SK-N-SH (cell line): ENCODE results near the gene SEMA3G. TPM values are rescaled to one million over a fixed set of nuclear protein-coding genes. Genes with fewer than 3 reads are reported as not detected.

ENCODE experiments used
- CTCF ChIA-PET: fragments of 300-600, 350-600 bp; formaldehyde crosslinking; extraction: SDS; loops from one replicate; lab custom pipeline; 2021; lab: Yijun Ruan, JAX
- POLR2A ChIA-PET: fragments of 350-600 bp; sonication (Branson Sonifier 250); formaldehyde crosslinking; extraction: SDS; loops from one replicate; lab custom pipeline; 2020; ENCODE audit warnings: antibody characterized with exemption, inconsistent platforms; lab: Yijun Ruan, JAX
- DNase-seq: peaks from one replicate; pipeline ENCODE4 v3.0.0; 2012
- H2AFZ ChIP-seq: fragments of 200-600 bp; sonication (generic); 2 replicates; pipeline ENCODE4 v1.8.1; 2016; ENCODE audit warnings: antibody characterized with exemption, mild to moderate bottlenecking, low read depth
- H3F3A ChIP-seq: fragments of 200-600 bp; sonication (generic); replicated peaks from 2 replicates; pipeline ENCODE3; 2016; ENCODE audit warnings: antibody characterized with exemption, mild to moderate bottlenecking; ENCODE audit not compliant: insufficient read depth
- H3K27ac ChIP-seq, 2 experiments: fragments of 200-500 bp in 1 of 2; fragments of 200-600 bp in 1 of 2; sonication (Bioruptor generic) in 1 of 2; sonication (generic), shearing (Covaris generic) in 1 of 2; 2 replicates each; pipeline versions ENCODE4 v1.5.1 to v1.6.1; 2014 to 2016; ENCODE audit warnings: low read depth in 2 of 2, inconsistent platforms in 1 of 2, low read length in 1 of 2, mild to moderate bottlenecking in 1 of 2, mixed read lengths in 1 of 2
- H3K27me3 ChIP-seq: fragments of 200-600 bp; sonication (generic), shearing (Covaris generic); 2 replicates; pipeline ENCODE4 v1.6.1; 2016; ENCODE audit warnings: mixed run types; ENCODE audit not compliant: insufficient read depth
- H3K36me3 ChIP-seq, 2 experiments: fragments of 200-500 bp in 1 of 2; fragments of 200-600 bp in 1 of 2; sonication (Bioruptor generic) in 1 of 2; sonication (generic) in 1 of 2; replicated peaks in 1 of 2; 2 replicates each; pipeline versions ENCODE3 to v1.5.1; 2014 to 2016; ENCODE audit warnings: low read length in 1 of 2, mild to moderate bottlenecking in 1 of 2; ENCODE audit not compliant: insufficient read depth in 2 of 2, control insufficient read depth in 1 of 2
- H3K4me1 ChIP-seq, 2 experiments: fragments of 200-500 bp in 1 of 2; fragments of 200-600 bp in 1 of 2; sonication (Bioruptor generic) in 1 of 2; sonication (generic), shearing (Covaris generic) in 1 of 2; 2 replicates each; pipeline versions ENCODE4 v1.5.1 to v1.6.1; 2014 to 2016; ENCODE audit warnings: low read depth in 1 of 2, low read length in 1 of 2, mixed run types in 1 of 2; ENCODE audit not compliant: insufficient read depth in 2 of 2, control insufficient read depth in 1 of 2
- H3K4me2 ChIP-seq: fragments of 200-600 bp; sonication (generic), shearing (Covaris generic); 2 replicates; pipeline ENCODE4 v1.6.1; 2017; ENCODE audit warnings: mixed run types
- H3K4me3 ChIP-seq, 2 experiments: fragments of 200-500 bp in 1 of 2; fragments of 200-600 bp in 1 of 2; sonication (Bioruptor generic) in 1 of 2; sonication (generic), shearing (Covaris generic) in 1 of 2; 2 replicates each; pipeline versions ENCODE4 v1.5.1 to v1.8.1; 2014 to 2016; ENCODE audit warnings: low read depth in 2 of 2, inconsistent platforms in 1 of 2, low read length in 1 of 2, mild to moderate bottlenecking in 1 of 2, mixed read lengths in 1 of 2, moderate library complexity in 1 of 2
- H3K79me2 ChIP-seq: fragments of 200-600 bp; sonication (generic); 2 replicates; pipeline ENCODE4 v1.8.1; 2017; ENCODE audit warnings: mild to moderate bottlenecking; ENCODE audit not compliant: insufficient read depth
- H3K9ac ChIP-seq: fragments of 200-600 bp; sonication (generic); 2 replicates; pipeline ENCODE4 v1.6.1; 2017; ENCODE audit warnings: mixed run types
- H3K9me2 ChIP-seq: fragments of 200-600 bp; sonication (generic); 2 replicates; pipeline ENCODE4 v1.6.1; 2017; ENCODE audit warnings: mixed run types
- H3K9me3 ChIP-seq: fragments of 200-600 bp; sonication (generic); 2 replicates; pipeline ENCODE4 v1.6.1; 2017; ENCODE audit warnings: mixed run types, mild to moderate bottlenecking, moderate library complexity
- H4K20me1 ChIP-seq: fragments of 200-600 bp; sonication (generic); 2 replicates; pipeline ENCODE4 v1.6.1; 2017; ENCODE audit warnings: mild to moderate bottlenecking, mixed run types; ENCODE audit not compliant: insufficient read depth
- CHD2 ChIP-seq: fragments of 150-350 bp; IDR thresholded peaks from 2 replicates; pipeline ENCODE4 v1.6.1; 2018; ENCODE audit warnings: low read length; ENCODE audit not compliant: partially characterized antibody
- EP300 ChIP-seq, 2 experiments: IDR thresholded peaks; 2 replicates each; pipeline versions ENCODE4 v1.4.0 to v1.6.1; 2012; ENCODE audit warnings: borderline replicate concordance in 1 of 2, low read depth in 1 of 2, low read length in 1 of 2
- EZH2phosphoT487 ChIP-seq: fragments of 200-600 bp; sonication (generic); IDR thresholded peaks from 2 replicates; pipeline ENCODE4 v1.6.1; 2017; ENCODE audit warnings: low read depth, mixed run types, mild to moderate bottlenecking, antibody characterized with exemption, moderate library complexity, borderline replicate concordance
- FOSL2 ChIP-seq: IDR thresholded peaks from 2 replicates; pipeline ENCODE4 v1.4.0; 2012; ENCODE audit warnings: low read depth, mild to moderate bottlenecking, moderate library complexity, borderline replicate concordance
- MEF2A ChIP-seq: IDR thresholded peaks from 2 replicates; pipeline ENCODE4 v1.4.0; 2012; ENCODE audit warnings: low read depth, borderline replicate concordance
- NRF1 ChIP-seq: IDR thresholded peaks from 2 replicates; pipeline ENCODE4 v1.6.1; 2012; ENCODE audit warnings: low read depth, mild to moderate bottlenecking, low read length
- RCOR1 ChIP-seq: fragments of 150-350 bp; IDR thresholded peaks from 2 replicates; pipeline ENCODE4 v1.6.1; 2017; ENCODE audit warnings: antibody characterized with exemption, low read length
- SIN3A ChIP-seq: IDR thresholded peaks from 2 replicates; pipeline ENCODE4 v1.6.1; 2012; ENCODE audit warnings: low read depth, mild to moderate bottlenecking, low read length, moderate library complexity, borderline replicate concordance
- SMC3 ChIP-seq: IDR thresholded peaks from 2 replicates; pipeline ENCODE4 v1.6.1; 2012; ENCODE audit warnings: low read depth, low read length, improper control_type of control experiment
- TCF12 ChIP-seq: IDR thresholded peaks from 2 replicates; pipeline ENCODE4 v1.4.0; 2012
- YY1 ChIP-seq: IDR thresholded peaks from 2 replicates; pipeline ENCODE4 v1.4.0; 2012; ENCODE audit warnings: low read depth, mild to moderate bottlenecking
- WGBS: methylation state at CpG from one replicate; pipeline ENCODE4 v1.1.6; 2017; ENCODE audit warnings: low lambda C conversion rate; 5-methylcytosine and 5-hydroxymethylcytosine counted together
- polyA plus RNA-seq, 3 experiments: library from polyadenylated mRNA; depleted of rRNA; stranded (reverse); fragments of >200 nt; gene quantifications; 2 replicates each; pipeline ENCODE4 v1.2.3, GENCODE V29; 2012
- TF ChIP-seq, protein P1 (sequence below): IDR thresholded peaks from 2 replicates; pipeline ENCODE4; 2012
- TF ChIP-seq, protein P2 (sequence below): fragments of 150-350 bp; IDR thresholded peaks from 2 replicates; pipeline ENCODE4 v1.6.1; 2017; ENCODE audit warnings: antibody characterized with exemption, low read length, low read depth, borderline replicate concordance
- TF ChIP-seq, protein P3 (sequence below): IDR thresholded peaks from 2 replicates; pipeline ENCODE4 v1.4.0; 2012; ENCODE audit warnings: low read depth, borderline replicate concordance
- TF ChIP-seq, protein P4 (sequence below): IDR thresholded peaks from 2 replicates; pipeline ENCODE4 v1.6.1; 2012; ENCODE audit warnings: mild to moderate bottlenecking, low read depth, low read length, moderate library complexity
- TF ChIP-seq, protein P5 (sequence below): fragments of 150-350 bp; IDR thresholded peaks from 2 replicates; pipeline ENCODE4 v1.6.1; 2016; ENCODE audit warnings: mild to moderate bottlenecking, low read depth, low read length

SEMA3G gene
- polyA plus RNA-seq, 1 of the 3 experiments (the other 2 are of a cell fraction), result 0.13 TPM

DNA sequence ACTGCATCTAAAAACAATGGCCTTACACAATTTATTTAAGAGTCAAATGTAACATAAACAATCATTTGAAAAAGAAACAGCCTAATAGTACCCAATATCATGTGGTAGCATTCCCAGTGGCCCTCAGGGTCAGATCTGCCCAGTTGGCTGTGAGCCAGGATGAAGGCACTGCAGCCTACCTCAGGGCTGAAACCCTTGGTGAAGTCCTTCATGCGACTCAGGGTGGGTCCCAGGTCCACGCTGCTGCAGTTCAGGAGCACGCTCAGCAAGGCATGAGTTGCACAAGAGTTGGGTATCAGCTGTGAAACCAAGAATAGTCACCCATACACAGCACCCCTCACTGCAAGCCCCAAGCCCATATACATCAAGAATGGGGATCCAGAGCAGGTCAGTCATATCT, 37.1 kb downstream of the SEMA3G start:
- CTCF ChIA-PET, result interaction anchor here (1.1 to 2.0 kb wide), 3 partner anchors 40 to 465 kb away, joined by 3 to 6 read pairs (median 3); partner anchors contain the start of gene PARP3
- H3K27me3 ChIP-seq, result no peaks in the 10 kb centered on the region
- no peak overlapping the region for H2AFZ ChIP-seq
- H4K20me1 ChIP-seq, result peaks cover 5% of the 10 kb centered on the region; the same call in 1 of the 2 replicates
- H3K4me1 ChIP-seq, result peaks cover 3 to 32% of the 10 kb centered on the region in 2 experiments; a peak in 3 of 4 replicates
- peaks cover 48% of the 10 kb centered on the region for H3K79me2 ChIP-seq
- H3K9ac ChIP-seq, result no peak overlapping the region
- no peak for TF ChIP-seq RCOR1
- TF ChIP-seq SMC3, result no peak
- TF ChIP-seq FOSL2, result no peak
- TF ChIP-seq, protein P1, sequence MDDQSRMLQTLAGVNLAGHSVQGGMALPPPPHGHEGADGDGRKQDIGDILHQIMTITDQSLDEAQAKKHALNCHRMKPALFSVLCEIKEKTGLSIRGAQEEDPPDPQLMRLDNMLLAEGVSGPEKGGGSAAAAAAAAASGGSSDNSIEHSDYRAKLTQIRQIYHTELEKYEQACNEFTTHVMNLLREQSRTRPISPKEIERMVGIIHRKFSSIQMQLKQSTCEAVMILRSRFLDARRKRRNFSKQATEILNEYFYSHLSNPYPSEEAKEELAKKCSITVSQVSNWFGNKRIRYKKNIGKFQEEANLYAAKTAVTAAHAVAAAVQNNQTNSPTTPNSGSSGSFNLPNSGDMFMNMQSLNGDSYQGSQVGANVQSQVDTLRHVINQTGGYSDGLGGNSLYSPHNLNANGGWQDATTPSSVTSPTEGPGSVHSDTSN, result no peak
- no peak for TF ChIP-seq CHD2
- TF ChIP-seq, protein P2, sequence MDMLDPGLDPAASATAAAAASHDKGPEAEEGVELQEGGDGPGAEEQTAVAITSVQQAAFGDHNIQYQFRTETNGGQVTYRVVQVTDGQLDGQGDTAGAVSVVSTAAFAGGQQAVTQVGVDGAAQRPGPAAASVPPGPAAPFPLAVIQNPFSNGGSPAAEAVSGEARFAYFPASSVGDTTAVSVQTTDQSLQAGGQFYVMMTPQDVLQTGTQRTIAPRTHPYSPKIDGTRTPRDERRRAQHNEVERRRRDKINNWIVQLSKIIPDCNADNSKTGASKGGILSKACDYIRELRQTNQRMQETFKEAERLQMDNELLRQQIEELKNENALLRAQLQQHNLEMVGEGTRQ, result no peak
- TF ChIP-seq, protein P3, sequence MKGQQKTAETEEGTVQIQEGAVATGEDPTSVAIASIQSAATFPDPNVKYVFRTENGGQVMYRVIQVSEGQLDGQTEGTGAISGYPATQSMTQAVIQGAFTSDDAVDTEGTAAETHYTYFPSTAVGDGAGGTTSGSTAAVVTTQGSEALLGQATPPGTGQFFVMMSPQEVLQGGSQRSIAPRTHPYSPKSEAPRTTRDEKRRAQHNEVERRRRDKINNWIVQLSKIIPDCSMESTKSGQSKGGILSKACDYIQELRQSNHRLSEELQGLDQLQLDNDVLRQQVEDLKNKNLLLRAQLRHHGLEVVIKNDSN, result no peak
- TF ChIP-seq YY1, result no peak
- TF ChIP-seq, all 33 proteins: peak for 0
- Histone ChIP-seq H3K36me3 (peaks cover 32 to 57% of the 10 kb centered on the region in 2 experiments), H3K27ac (no peak overlapping the region), H3K4me3 (no peak overlapping the region), H3K9me3 (no peaks in the 10 kb centered on the region), H3K4me2 (no peak overlapping the region), H3K9me2 (no peaks in the 10 kb centered on the region), H3F3A (peaks cover 6% of the 10 kb centered on the region)
- WGBS, result no CpG with 5 or more reads among the region's 3 CpGs
- DNase-seq, result peak; percentile 11
- POLR2A ChIA-PET, result no interaction called here

DNA sequence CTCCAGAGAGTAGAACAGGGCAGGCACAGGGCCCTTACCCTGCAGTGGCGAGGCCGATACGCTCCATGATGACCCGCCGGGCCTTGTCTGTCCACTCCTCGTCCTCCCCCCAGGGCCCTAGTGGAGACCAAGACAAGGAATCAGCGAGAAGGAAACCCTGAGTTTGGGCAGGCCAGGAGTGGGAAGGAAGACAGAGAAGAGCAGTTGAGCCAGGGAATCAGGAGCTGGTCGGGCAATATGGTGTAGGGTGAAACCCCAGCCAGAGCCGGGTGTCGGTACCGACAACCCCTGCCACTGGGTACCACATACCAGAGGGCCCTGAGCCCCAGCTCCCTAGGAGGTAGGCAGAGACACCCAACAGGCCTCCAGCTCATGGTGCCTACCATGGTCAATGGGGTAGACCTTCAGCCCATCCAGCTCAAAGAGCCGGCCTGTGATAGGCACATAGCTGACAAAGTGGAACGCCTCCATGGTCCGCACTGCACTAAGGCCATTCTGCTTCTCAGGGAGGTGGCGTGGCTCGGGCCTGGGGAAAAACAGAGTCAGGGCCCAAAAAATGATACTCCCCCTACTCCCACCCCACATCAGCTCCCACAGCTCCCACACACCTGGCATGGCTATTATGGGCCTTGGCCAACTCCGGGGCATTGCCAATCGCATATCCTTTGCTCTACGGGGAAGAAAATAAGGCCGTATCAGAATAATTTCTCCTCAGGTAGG, 38.0 kb downstream of the SEMA3G start:
- POLR2A ChIA-PET, result no interaction called here
- no peak overlapping the region for H3K27ac ChIP-seq
- peaks cover 40% of the 10 kb centered on the region for H3K79me2 ChIP-seq
- H3K9me2 ChIP-seq, result no peaks in the 10 kb centered on the region
- CTCF ChIA-PET, result interaction anchor here (0.6 to 2.0 kb wide), 3 partner anchors 22 to 72 kb away, joined by 3 to 6 read pairs (median 5); no protein-coding TSS in a partner anchor
- H3K36me3 ChIP-seq, result peaks cover 32 to 65% of the 10 kb centered on the region in 2 experiments
- 94% methylated on average over 19 of the region's 20 CpGs for WGBS
- peaks cover 6% of the 10 kb centered on the region for H3F3A ChIP-seq
- H3K4me3 ChIP-seq, result no peak overlapping the region
- peaks cover 0 to 29% of the 10 kb centered on the region in 2 experiments; a peak in 3 of 4 replicates for H3K4me1 ChIP-seq
- H3K9me3 ChIP-seq, result no peaks in the 10 kb centered on the region
- no peaks in the 10 kb centered on the region; the same call in 1 of the 2 replicates for H4K20me1 ChIP-seq
- DNase-seq, result no peak
- H2AFZ ChIP-seq, result no peak overlapping the region
- no peaks in the 10 kb centered on the region for H3K27me3 ChIP-seq
- no peak overlapping the region for H3K9ac ChIP-seq
- H3K4me2 ChIP-seq, result no peak overlapping the region
- TF ChIP-seq EZH2phosphoT487 (no peak), TCF12 (no peak), EP300 (IDR thresholded peaks at IDR 0.05; ENCODE audit: borderline replicate concordance in 1 of 2, low read depth in 1 of 2, low read length in 1 of 2) (no peak), SMC3 (no peak), SIN3A (no peak), NRF1 (no peak), MEF2A (no peak)
- TF ChIP-seq, protein P4, sequence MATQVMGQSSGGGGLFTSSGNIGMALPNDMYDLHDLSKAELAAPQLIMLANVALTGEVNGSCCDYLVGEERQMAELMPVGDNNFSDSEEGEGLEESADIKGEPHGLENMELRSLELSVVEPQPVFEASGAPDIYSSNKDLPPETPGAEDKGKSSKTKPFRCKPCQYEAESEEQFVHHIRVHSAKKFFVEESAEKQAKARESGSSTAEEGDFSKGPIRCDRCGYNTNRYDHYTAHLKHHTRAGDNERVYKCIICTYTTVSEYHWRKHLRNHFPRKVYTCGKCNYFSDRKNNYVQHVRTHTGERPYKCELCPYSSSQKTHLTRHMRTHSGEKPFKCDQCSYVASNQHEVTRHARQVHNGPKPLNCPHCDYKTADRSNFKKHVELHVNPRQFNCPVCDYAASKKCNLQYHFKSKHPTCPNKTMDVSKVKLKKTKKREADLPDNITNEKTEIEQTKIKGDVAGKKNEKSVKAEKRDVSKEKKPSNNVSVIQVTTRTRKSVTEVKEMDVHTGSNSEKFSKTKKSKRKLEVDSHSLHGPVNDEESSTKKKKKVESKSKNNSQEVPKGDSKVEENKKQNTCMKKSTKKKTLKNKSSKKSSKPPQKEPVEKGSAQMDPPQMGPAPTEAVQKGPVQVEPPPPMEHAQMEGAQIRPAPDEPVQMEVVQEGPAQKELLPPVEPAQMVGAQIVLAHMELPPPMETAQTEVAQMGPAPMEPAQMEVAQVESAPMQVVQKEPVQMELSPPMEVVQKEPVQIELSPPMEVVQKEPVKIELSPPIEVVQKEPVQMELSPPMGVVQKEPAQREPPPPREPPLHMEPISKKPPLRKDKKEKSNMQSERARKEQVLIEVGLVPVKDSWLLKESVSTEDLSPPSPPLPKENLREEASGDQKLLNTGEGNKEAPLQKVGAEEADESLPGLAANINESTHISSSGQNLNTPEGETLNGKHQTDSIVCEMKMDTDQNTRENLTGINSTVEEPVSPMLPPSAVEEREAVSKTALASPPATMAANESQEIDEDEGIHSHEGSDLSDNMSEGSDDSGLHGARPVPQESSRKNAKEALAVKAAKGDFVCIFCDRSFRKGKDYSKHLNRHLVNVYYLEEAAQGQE, result no peak
- TF ChIP-seq, protein P5, sequence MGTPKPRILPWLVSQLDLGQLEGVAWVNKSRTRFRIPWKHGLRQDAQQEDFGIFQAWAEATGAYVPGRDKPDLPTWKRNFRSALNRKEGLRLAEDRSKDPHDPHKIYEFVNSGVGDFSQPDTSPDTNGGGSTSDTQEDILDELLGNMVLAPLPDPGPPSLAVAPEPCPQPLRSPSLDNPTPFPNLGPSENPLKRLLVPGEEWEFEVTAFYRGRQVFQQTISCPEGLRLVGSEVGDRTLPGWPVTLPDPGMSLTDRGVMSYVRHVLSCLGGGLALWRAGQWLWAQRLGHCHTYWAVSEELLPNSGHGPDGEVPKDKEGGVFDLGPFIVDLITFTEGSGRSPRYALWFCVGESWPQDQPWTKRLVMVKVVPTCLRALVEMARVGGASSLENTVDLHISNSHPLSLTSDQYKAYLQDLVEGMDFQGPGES, result no peak
- TF ChIP-seq, protein P1, result no peak
